Nephron progenitor cell (in vitro differentiated cells): ENCODE data around the gene REM2.
"Not testable (repeated sequence)": the region's sequence is repeated elsewhere in the genome, so short reads cannot be mapped to it uniquely, and the experiment has no call there.

Experiments used
- DNase-seq: peaks from one replicate; pipeline ENCODE4 v3.0.0; 2021
- H3K27ac Mint-ChIP-seq: 2 replicates; pipeline ENCODE4 v1.8.0; 2021; ENCODE audit warnings: mild to moderate bottlenecking, moderate library complexity, mixed read lengths
- H3K27me3 Mint-ChIP-seq: 2 replicates; pipeline ENCODE4 v1.8.0; 2021; ENCODE audit warnings: mild to moderate bottlenecking, low read depth, mixed read lengths; ENCODE audit not compliant: poor library complexity
- H3K36me3 Mint-ChIP-seq: 2 replicates; pipeline ENCODE4 v1.8.0; 2021; ENCODE audit warnings: low read depth, mixed read lengths
- H3K4me1 Mint-ChIP-seq: 2 replicates; pipeline ENCODE4 v1.8.0; 2021; ENCODE audit warnings: mixed read lengths
- H3K4me3 Mint-ChIP-seq: 2 replicates; pipeline ENCODE4 v1.8.0; 2021; ENCODE audit warnings: mild to moderate bottlenecking, moderate library complexity, mixed read lengths
- H3K9me3 Mint-ChIP-seq: 2 replicates; pipeline ENCODE4 v1.8.0; 2021; ENCODE audit warnings: mild to moderate bottlenecking, moderate library complexity, mixed read lengths
- CTCF ChIP-seq: fragments of 200-600 bp; sonication (generic); IDR thresholded peaks from 2 replicates; pipeline ENCODE4 v1.5.0; 2021; ENCODE audit warnings: antibody characterized with exemption

Gene REM2

GRCh38 chr14:22852940-22853767 is 29.9 kb upstream of the REM2 start:
- peak; percentile 95 for DNase-seq
- peak overlapping the region; percentile 88 for H3K27ac Mint-ChIP-seq
- H3K4me1 Mint-ChIP-seq: peaks cover 28% of the 10 kb centered on the region
- peak overlapping the region; percentile 79 for H3K4me3 Mint-ChIP-seq
- peak; percentile 93 for TF ChIP-seq CTCF
- no peaks in the 10 kb centered on the region for H3K27me3 Mint-ChIP-seq
- peaks cover 4% of the 10 kb centered on the region for H3K9me3 Mint-ChIP-seq
- no peaks in the 10 kb centered on the region for H3K36me3 Mint-ChIP-seq

GRCh38 chr14:22854296-22854695 is 28.7 kb upstream of the REM2 start:
- peaks cover 17% of the 10 kb centered on the region for H3K4me1 Mint-ChIP-seq
- not testable (repeated sequence) for H3K36me3 Mint-ChIP-seq, H3K9me3 Mint-ChIP-seq, H3K4me3 Mint-ChIP-seq, H3K27me3 Mint-ChIP-seq, H3K27ac Mint-ChIP-seq, DNase-seq

DNA sequence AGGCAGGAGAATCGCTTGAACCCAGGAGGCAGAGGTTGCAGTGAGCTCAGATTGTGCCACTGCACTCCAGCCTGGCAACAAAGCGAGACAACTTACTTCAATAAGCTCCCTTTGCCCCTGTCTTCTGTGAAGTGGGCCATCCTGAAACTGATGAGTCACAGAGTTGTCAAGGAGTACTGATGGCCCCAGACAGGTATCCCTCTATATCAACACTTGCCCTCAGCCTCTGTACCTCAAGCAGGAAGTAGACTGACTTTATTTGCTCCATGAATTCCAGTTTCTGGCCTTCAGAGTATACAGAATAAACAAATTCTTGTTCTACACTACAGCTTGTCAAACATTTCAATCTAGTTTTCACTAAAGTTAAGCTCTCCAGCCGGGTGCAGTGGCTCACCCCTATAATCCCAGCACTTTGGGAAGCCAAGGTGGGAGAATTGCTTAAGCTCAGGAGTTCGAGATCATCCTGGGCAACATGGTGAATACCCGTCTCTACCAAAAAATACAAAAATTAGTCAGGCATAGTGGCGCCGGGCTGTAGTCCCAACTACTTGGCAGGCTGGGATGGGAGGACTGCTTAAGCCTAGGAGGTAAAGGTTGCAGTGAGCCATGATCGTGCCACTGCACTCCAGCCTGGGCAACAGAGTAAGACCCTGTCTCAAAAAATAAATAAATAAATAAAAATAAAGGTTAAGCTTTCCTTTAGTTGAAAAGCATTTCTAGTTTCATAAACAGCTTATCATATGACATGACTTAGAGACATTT is 27.9 kb upstream of the REM2 start:
- Mint-ChIP-seq H3K9me3 (peaks cover 4% of the 10 kb centered on the region), H3K27ac (no peak overlapping the region), H3K4me3 (no peak overlapping the region), H3K27me3 (no peaks in the 10 kb centered on the region), H3K36me3 (no peaks in the 10 kb centered on the region), H3K4me1 (peaks cover 9% of the 10 kb centered on the region)
- no peak for DNase-seq
- no peak for TF ChIP-seq CTCF

- no peak for TF ChIP-seq CTCF
- no peaks in the 10 kb centered on the region for H3K36me3 Mint-ChIP-seq
- H3K27ac Mint-ChIP-seq: no peak overlapping the region
- peaks cover 3% of the 10 kb centered on the region for H3K27me3 Mint-ChIP-seq
- peaks cover 4% of the 10 kb centered on the region for H3K9me3 Mint-ChIP-seq
- no peak for DNase-seq
- no peak overlapping the region for H3K4me3 Mint-ChIP-seq
- peaks cover 9% of the 10 kb centered on the region for H3K4me1 Mint-ChIP-seq
These were observed 26.6 kb upstream of the REM2 start for GRCh38 chr14:22856428-22856827.

DNA sequence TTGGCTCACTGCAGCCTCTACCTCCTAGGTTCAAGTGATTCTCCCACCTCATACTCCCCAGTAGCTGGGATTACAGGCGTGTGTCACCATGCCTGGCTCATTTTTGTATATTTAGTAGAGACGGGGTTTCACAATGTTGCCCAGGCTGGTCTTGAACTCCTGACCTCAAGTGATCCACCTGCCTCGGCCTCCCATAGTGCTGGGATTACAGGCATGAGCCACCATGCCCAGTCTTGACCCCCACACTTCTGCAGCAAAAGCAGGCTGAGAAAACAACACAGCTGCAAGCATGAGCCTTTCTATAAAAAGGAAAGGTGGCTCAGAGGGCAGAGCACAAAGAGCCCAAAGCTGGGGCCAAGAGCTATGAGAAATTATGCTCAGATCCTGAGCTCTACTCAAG is 22.6 kb upstream of the REM2 start:
- not testable (repeated sequence) for H3K27me3 Mint-ChIP-seq, H3K4me1 Mint-ChIP-seq, H3K27ac Mint-ChIP-seq, H3K9me3 Mint-ChIP-seq, DNase-seq, H3K36me3 Mint-ChIP-seq, H3K4me3 Mint-ChIP-seq

- H3K27me3 Mint-ChIP-seq: peaks cover 3% of the 10 kb centered on the region
These were observed 21.4 kb upstream of the REM2 start for GRCh38 chr14:22861651-22862050.

More at GRCh38 chr14:22861651-22862050, 21.4 kb upstream of the REM2 start:
- TF ChIP-seq CTCF: no peak
- Mint-ChIP-seq H3K9me3 (peaks cover 4% of the 10 kb centered on the region), H3K36me3 (no peaks in the 10 kb centered on the region), H3K27ac (no peak overlapping the region), H3K4me1 (no peaks in the 10 kb centered on the region), H3K4me3 (no peak overlapping the region)
- no peak for DNase-seq
